HEK293 (cell line): Measurements from ENCODE around the gene AFF3.

Experiments
- KLF1 ChIP-seq: fragments of 450-650 bp; formaldehyde crosslinking; IDR thresholded peaks from 2 replicates; pipeline ENCODE4 v1.5.1; 2016; ENCODE audit warnings: missing biosample characterization, missing genetic modification characterization
- TRIM28 ChIP-seq: IDR thresholded peaks from 2 replicates; pipeline ENCODE4 v1.6.1; 2011; ENCODE audit warnings: low read length, control low read depth, borderline replicate concordance
- YY1 ChIP-seq: fragments of 450-650 bp; formaldehyde crosslinking; IDR thresholded peaks from 2 replicates; pipeline ENCODE4 v1.5.1; 2018; ENCODE audit warnings: missing biosample characterization, missing genetic modification characterization
- ZBTB11 ChIP-seq: fragments of 450-650 bp; formaldehyde crosslinking; conservative IDR thresholded peaks from 2 replicates; pipeline ENCODE4 v1.5.1; 2016; ENCODE audit warnings: low read depth, missing biosample characterization, missing genetic modification characterization
- ZNF23 ChIP-seq: fragments of 450-650 bp; formaldehyde crosslinking; IDR thresholded peaks from 2 replicates; pipeline ENCODE4 v1.5.1; 2016; ENCODE audit warnings: missing biosample characterization, missing genetic modification characterization, borderline replicate concordance
- ZNF324 ChIP-seq: fragments of 450-650 bp; formaldehyde crosslinking; IDR thresholded peaks from 2 replicates; pipeline ENCODE4 v1.5.1; 2016; ENCODE audit warnings: missing biosample characterization, missing genetic modification characterization
- ZNF366 ChIP-seq: fragments of 450-650 bp; formaldehyde crosslinking; conservative IDR thresholded peaks from 2 replicates; pipeline ENCODE4 v1.5.1; 2016; ENCODE audit warnings: missing biosample characterization, missing genetic modification characterization
- ZNF555 ChIP-seq: fragments of 450-650 bp; formaldehyde crosslinking; conservative IDR thresholded peaks from 2 replicates; pipeline ENCODE4 v1.5.1; 2017; ENCODE audit warnings: missing biosample characterization, mild to moderate bottlenecking, missing genetic modification characterization, inconsistent platforms
- ZNF707 ChIP-seq: fragments of 450-650 bp; formaldehyde crosslinking; IDR thresholded peaks from 2 replicates; pipeline ENCODE4 v1.5.1; 2016; ENCODE audit warnings: missing biosample characterization, missing genetic modification characterization
- ZNF791 ChIP-seq: fragments of 450-650 bp; formaldehyde crosslinking; IDR thresholded peaks from 2 replicates; pipeline ENCODE4 v1.5.1; 2016; ENCODE audit warnings: missing biosample characterization, missing genetic modification characterization
- TF ChIP-seq, protein P1 (sequence below): fragments of 450-650 bp; formaldehyde crosslinking; IDR thresholded peaks from 2 replicates; pipeline ENCODE4 v1.5.1; 2016; ENCODE audit warnings: missing biosample characterization, missing genetic modification characterization
- TF ChIP-seq, protein P2 (sequence below): fragments of 450-650 bp; formaldehyde crosslinking; IDR thresholded peaks from 2 replicates; pipeline ENCODE4 v1.5.1; 2016; ENCODE audit warnings: missing biosample characterization, missing genetic modification characterization

DNA sequence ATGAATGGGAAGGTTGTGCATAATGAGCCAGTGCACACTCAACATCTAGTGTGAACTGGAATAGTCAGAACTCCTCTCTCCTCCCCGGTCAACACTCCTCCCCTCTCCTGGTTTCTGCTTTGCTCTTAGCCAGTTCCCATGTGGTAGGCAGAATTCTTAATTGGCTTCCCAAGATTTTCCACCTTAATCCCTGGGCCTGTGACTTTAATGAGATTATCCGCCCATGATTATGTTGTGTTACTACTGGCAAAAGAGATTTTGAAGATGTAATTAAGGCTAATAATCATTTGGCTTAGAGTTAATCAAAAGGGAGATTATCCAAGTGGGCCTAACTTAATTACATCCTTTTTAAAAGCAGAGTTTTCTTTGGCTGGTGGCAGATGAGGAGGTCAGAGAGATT lies 618.3 kb downstream of the AFF3 start:
- TF ChIP-seq ZNF324 (tag by site-specific recombination) (no peak), ZNF366 (tag by site-specific recombination) (no peak), TRIM28 (no peak), ZNF555 (tag by site-specific recombination) (no peak), ZBTB11 (no peak), ZNF707 (tag by site-specific recombination) (no peak), KLF1 (tag by site-specific recombination) (no peak), ZNF23 (tag by site-specific recombination) (no peak), YY1 (tag by site-specific recombination) (no peak), ZNF791 (no peak)
- TF ChIP-seq, protein P1, sequence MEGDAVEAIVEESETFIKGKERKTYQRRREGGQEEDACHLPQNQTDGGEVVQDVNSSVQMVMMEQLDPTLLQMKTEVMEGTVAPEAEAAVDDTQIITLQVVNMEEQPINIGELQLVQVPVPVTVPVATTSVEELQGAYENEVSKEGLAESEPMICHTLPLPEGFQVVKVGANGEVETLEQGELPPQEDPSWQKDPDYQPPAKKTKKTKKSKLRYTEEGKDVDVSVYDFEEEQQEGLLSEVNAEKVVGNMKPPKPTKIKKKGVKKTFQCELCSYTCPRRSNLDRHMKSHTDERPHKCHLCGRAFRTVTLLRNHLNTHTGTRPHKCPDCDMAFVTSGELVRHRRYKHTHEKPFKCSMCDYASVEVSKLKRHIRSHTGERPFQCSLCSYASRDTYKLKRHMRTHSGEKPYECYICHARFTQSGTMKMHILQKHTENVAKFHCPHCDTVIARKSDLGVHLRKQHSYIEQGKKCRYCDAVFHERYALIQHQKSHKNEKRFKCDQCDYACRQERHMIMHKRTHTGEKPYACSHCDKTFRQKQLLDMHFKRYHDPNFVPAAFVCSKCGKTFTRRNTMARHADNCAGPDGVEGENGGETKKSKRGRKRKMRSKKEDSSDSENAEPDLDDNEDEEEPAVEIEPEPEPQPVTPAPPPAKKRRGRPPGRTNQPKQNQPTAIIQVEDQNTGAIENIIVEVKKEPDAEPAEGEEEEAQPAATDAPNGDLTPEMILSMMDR (tag by site-specific recombination), result no peak
- TF ChIP-seq, protein P2, sequence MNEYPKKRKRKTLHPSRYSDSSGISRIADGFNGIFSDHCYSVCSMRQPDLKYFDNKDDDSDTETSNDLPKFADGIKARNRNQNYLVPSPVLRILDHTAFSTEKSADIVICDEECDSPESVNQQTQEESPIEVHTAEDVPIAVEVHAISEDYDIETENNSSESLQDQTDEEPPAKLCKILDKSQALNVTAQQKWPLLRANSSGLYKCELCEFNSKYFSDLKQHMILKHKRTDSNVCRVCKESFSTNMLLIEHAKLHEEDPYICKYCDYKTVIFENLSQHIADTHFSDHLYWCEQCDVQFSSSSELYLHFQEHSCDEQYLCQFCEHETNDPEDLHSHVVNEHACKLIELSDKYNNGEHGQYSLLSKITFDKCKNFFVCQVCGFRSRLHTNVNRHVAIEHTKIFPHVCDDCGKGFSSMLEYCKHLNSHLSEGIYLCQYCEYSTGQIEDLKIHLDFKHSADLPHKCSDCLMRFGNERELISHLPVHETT (tag by site-specific recombination), result no peak
